ENCODE data around the gene MAPK13. TPM values are rescaled to one million over a fixed set of nuclear protein-coding genes. Genes with fewer than 3 reads are reported as not detected.

The MAPK13 gene
- total RNA-seq, 4 donors from 2014 or later: 0.26 to 10.9 (median 3.0) TPM

DNA sequence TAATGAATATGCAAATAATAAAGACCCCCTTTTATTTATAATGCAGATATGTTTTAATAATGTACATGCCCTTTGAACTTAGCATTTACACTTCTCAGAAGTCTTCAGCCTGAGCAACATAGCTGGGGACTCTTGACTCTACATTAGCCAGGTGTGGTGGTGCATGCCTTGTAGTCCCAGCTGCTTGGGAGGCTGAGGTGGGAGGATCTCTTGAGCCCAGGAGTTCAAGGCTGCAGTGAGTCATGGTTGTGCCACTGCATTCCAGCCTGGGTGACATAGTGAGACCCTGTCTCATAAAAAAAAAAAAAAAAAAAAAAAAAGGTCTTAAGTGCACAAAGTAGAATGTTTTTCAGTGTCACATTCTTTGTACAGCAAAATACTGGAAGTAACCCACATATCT lies 17.3 kb upstream of the MAPK13 start:
- H3K4me3 ChIP-seq: no peak overlapping the region
- intact Hi-C loops (cut with DNase I; ENCODE audit: low total_unique reads): no loop called here
- no peaks in the 10 kb centered on the region for H3K9me3 ChIP-seq
- H3K27ac ChIP-seq: no peak overlapping the region
- TF ChIP-seq, protein P1, sequence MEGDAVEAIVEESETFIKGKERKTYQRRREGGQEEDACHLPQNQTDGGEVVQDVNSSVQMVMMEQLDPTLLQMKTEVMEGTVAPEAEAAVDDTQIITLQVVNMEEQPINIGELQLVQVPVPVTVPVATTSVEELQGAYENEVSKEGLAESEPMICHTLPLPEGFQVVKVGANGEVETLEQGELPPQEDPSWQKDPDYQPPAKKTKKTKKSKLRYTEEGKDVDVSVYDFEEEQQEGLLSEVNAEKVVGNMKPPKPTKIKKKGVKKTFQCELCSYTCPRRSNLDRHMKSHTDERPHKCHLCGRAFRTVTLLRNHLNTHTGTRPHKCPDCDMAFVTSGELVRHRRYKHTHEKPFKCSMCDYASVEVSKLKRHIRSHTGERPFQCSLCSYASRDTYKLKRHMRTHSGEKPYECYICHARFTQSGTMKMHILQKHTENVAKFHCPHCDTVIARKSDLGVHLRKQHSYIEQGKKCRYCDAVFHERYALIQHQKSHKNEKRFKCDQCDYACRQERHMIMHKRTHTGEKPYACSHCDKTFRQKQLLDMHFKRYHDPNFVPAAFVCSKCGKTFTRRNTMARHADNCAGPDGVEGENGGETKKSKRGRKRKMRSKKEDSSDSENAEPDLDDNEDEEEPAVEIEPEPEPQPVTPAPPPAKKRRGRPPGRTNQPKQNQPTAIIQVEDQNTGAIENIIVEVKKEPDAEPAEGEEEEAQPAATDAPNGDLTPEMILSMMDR (IDR thresholded peaks at IDR 0.05): no peak
- no peak for TF ChIP-seq POLR2A (IDR thresholded peaks at IDR 0.05)
- DNase-seq: no peak
- H3K36me3 ChIP-seq: no peaks in the 10 kb centered on the region
- H3K4me1 ChIP-seq: no peaks in the 10 kb centered on the region
- H3K27me3 ChIP-seq: no peaks in the 10 kb centered on the region

DNA sequence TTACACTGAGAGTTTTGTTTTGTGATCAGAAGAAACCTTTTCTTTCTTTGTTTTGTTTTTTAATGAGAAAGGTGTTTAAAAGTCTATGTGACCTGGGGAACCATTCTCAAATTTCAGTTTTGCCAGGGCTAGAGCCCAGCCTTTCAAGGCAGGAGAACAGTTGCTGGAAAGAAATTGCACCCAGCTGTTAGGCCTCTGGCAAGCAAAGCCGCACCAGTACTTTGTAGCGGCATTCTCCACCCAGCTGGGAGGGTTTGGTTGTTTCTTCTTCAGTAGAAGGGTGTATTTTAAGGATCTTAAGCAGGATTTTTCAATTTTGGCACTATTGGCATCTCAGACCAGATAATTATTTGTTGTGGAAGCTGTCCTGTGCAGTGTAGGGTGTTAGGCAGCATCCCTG lies 16.6 kb upstream of the MAPK13 start:
- Histone ChIP-seq H3K4me1 (no peaks in the 10 kb centered on the region), H3K36me3 (no peaks in the 10 kb centered on the region), H3K27ac (no peak overlapping the region), H3K4me3 (no peak overlapping the region), H3K9me3 (no peaks in the 10 kb centered on the region), H3K27me3 (no peaks in the 10 kb centered on the region)
- intact Hi-C loops (cut with DNase I; ENCODE audit: low total_unique reads): no loop called here
- TF ChIP-seq, protein P1 (IDR thresholded peaks at IDR 0.05): no peak
- no peak for TF ChIP-seq POLR2A (IDR thresholded peaks at IDR 0.05)
- DNase-seq: no peak

DNA sequence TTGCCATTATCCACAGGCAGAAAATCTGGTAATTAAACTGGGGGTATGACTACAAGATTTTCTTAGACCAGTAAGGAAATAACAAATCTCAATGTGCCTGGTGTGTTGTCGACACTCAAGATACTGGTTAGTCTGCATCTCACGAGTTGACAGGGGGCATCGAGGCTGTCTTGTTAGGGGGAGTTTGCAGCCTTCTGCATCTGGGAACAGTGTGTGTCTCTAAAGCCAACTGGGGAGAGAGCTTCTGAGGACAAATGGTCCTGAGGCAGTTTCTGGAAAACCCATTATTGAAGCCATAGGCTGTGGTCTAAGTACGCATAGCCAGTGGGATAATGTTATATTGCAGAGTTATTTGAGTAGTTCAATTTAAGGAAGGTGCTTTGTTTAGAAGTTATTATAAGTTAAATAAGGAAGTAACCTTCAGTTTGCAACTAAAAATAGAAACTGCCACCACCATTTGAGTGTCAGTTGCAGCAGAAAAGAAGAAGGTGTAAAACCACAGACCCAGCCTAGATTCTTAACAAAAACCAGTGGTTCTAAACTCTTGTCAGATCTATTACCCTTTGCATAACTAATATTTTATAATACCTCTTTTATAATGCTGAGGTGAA lies 15.4 kb upstream of the MAPK13 start:
- no peaks in the 10 kb centered on the region for H3K4me1 ChIP-seq
- no peaks in the 10 kb centered on the region for H3K36me3 ChIP-seq
- H3K27ac ChIP-seq: no peak overlapping the region
- intact Hi-C loops (cut with DNase I; ENCODE audit: low total_unique reads): no loop called here
- H3K27me3 ChIP-seq: no peaks in the 10 kb centered on the region
- no peak overlapping the region for H3K4me3 ChIP-seq
- no peak for DNase-seq
- H3K9me3 ChIP-seq: no peaks in the 10 kb centered on the region
- no peak for TF ChIP-seq POLR2A (IDR thresholded peaks at IDR 0.05)
- TF ChIP-seq, protein P1 (IDR thresholded peaks at IDR 0.05): no peak

DNA sequence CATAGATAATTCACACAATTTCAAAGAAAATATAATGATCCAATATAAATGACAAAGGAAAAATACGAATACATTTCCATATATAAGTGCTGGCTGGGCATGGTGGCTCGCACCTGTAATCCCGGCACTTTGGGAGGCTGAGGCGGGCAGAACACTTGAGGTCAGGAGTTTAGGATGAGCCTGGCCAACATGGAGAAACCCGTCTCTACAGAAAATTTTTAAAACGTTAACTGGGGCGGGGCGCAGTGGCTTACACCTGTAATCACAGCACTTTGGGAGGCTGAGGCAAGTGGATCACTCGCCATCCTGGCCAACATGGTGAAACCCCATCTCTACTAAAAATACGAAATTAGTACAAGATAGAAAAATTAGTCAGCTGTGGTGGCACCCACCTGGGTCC lies 14.9 kb upstream of the MAPK13 start:
- no peak for DNase-seq
- Histone ChIP-seq H3K27ac (no peak overlapping the region), H3K36me3 (no peaks in the 10 kb centered on the region), H3K27me3 (no peaks in the 10 kb centered on the region), H3K4me1 (no peaks in the 10 kb centered on the region), H3K9me3 (no peaks in the 10 kb centered on the region), H3K4me3 (no peak overlapping the region)
- TF ChIP-seq POLR2A (IDR thresholded peaks at IDR 0.05): no peak
- TF ChIP-seq, protein P1 (IDR thresholded peaks at IDR 0.05): no peak
- intact Hi-C loops (cut with DNase I; ENCODE audit: low total_unique reads): no loop called here

DNA sequence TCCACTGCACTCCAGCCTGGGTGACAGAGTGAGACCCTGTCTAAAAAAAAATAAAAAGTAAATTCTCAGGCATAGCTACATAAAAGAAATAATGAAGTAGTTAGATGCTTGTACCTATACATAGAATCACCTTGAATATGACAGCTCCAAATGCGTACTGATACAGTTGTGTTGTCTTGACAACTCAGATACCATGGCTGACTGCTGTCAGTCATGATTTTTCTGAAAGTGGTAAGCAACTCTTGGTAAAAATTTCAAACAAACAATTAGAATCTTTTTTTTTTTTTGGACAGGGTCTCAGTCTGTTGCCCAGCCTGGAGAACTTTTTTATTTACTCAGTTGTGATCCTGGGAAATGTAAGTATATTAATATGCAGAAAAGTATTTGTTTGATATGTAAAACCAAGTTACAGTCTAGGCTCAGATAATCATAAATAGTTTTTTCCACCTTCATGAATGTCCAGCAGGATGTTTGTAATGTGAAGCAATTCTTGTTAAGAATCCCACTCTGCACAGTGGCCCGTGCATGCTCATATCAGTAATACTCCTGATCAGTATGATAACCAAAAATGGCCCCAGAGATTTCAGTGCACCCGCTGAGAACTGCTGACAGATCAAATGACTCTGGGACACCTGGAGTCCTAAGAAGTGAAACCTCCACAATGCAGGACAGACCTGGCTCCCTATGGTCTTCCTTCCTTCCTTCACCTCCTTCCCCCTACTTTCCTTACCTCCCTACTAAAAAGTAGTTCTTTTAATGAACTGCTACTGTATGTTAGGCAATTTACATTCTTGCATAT lies 14.0 kb upstream of the MAPK13 start:
- no peak for TF ChIP-seq POLR2A (IDR thresholded peaks at IDR 0.05)
- TF ChIP-seq, protein P1 (IDR thresholded peaks at IDR 0.05): no peak
- H3K27me3 ChIP-seq: no peaks in the 10 kb centered on the region
- intact Hi-C loops (cut with DNase I; ENCODE audit: low total_unique reads): no loop called here

More for the DNA sequence above, 14.0 kb upstream of the MAPK13 start:
- H3K9me3 ChIP-seq: no peaks in the 10 kb centered on the region
- H3K4me1 ChIP-seq: no peaks in the 10 kb centered on the region
- H3K36me3 ChIP-seq: no peaks in the 10 kb centered on the region
- no peak for DNase-seq
- H3K27ac ChIP-seq: no peak overlapping the region
- H3K4me3 ChIP-seq: no peak overlapping the region

Data from uterus (tissue), 4 donors.